Measurements from ENCODE around the gene PRM3.

Gene PRM3

GRCh38 chr16:11258553-11259492 is 14.6 kb downstream of the PRM3 start:
- DNase-seq, result no peak

GRCh38 chr16:11257131-11257938 is 16.1 kb downstream of the PRM3 start:
- peak; percentile 59 for DNase-seq

DNA sequence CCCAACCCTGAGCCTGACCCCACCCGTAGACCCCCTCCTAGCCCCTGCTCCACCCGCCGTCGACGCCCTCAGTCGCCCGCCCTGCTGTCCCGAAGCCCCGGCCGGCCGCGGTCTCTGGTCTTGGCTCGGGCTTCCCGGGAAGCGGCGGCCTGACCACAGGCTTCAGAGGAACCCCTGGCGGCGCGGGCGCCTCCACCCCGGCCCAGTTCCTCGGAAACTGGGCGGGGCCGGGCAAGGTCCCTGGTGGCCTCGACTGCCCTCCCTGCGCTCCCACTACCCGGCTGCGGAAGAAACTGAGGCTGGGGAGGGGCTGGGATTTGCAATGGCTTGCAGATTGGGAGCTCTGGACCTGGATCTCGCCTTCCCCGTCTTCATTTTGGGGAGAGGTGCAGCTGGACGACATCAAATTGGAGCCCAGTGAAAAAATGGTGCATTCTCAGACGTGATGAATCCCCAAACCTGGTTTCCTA is 16.7 kb downstream of the PRM3 start:
- DNase-seq, result no peak

- DNase-seq, result peak; percentile 51
Observed at GRCh38 chr16:11255737-11256660, 17.4 kb downstream of the PRM3 start, which contains the start of gene SOCS1. Gene SOCS1 (minus strand): TSS chr16:11256204. CDS start chr16:11255478, 726 bp downstream.

DNA sequence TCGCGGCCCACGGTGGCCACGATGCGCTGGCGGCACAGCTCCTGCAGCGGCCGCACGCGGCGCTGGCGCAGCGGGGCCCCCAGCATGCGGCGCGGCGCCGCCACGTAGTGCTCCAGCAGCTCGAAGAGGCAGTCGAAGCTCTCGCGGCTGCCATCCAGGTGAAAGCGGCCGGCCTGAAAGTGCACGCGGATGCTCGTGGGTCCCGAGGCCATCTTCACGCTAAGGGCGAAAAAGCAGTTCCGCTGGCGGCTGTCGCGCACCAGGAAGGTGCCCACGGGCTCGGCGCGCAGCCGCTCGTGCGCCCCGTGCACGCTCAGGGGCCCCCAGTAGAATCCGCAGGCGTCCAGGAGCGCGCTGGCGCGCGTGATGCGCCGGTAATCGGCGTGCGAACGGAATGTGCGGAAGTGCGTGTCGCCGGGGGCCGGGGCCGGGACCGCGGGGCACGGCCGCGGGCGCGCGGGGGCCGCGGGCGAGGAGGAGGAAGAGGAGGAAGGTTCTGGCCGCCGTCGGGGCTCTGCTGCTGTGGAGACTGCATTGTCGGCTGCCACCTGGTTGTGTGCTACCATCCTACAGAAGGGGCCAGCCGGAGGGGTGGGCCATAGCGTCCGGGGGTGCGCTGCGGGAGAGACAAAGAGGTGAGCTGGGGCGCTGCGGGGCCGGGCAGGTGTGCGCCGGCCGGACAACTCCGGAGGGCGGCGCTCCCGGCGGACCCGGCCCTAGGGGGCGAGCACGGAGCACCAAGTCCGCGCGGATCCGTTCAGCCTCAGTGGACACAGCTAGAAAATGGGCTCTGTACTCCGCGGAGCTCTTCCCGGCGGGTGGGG is 18.3 kb downstream of the PRM3 start:
- no peak for DNase-seq

DNA sequence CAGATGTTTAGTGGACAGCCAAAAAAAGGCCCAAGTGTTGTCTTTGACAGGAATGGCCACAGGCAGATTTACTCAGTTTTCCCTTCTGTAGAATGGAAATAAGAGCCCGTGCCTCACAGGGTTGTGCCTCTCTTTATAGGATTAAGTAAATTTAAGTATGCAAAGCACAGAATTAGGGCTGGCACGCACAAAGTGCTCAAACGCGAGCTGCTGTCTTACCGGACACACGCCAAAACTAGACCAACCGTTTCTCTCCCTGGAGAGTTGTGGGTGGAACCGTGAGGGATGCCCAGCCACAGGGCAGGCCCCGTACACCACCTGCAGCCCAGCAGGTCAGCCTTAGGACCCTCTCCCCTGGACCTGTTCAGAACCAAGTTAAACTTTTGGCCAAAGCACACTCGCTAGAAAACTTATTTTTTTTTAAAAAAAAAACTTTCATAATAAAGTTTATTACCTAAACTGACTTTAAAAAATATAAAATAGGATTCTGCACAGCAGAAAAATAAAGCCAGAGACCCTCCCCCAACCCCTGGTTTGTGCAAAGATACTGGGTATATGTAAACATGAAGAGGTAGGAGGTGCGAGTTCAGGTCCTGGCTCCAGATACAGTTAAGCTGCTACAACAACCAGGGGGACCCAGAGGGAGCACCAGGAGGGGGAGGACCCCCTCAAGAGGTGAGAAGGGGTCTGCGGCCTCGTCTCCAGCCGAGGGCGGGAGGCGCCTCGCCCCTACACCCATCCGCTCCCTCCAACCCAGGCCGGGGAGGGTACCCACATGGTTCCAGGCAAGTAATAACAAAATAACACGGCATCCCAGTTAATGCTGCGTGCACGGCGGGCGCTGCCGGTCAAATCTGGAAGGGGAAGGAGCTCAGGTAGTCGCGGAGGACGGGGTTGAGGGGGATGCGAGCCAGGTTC is 19.2 kb downstream of the PRM3 start:
- DNase-seq, result no peak

DNA sequence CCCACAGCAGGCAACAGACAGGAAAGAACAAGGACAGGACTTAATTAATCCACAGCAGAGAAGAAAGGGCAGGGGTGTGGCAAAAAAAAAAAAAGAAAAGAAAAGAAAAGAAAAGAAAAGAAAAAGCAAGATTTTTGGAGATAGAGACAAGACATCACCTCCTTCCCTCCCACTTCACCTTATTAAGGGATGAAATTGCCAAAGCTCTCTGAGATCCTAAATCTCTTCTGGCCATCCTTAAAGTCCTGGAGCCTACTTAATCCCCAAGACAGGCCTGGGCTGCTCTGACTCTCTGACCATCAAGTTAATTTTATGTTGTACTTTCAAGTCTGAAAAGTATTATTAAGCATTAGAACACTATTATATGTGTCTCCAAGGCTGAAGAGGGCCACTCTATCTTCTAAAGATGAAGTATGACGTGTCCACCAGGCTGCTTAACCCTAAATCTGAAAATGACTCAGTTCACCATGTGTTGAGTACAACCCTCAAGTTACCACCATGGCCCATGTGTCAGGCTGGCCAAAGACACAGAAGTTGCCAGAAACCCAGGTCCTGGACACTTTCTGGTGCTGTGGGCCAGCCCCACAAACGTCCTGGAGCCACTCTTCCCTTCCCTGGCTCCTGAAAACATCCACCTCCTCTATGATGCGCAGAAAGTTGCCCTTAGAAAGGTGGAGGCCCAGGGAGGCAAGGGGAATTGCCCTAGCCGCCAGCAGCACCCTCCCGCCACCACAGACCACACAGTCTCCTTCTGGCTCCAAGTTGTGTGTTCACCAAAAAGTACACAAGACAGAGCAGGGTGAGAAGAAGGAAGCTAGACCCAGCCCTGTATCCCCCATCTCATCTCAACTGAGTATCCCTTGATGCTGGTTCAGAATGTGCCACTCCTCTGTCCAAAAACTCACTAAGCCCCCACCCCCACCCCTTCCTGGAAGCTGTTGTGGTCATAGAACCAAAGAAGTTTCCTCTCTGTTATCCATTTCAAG is 20.1 kb downstream of the PRM3 start:
- no peak for DNase-seq

DNA sequence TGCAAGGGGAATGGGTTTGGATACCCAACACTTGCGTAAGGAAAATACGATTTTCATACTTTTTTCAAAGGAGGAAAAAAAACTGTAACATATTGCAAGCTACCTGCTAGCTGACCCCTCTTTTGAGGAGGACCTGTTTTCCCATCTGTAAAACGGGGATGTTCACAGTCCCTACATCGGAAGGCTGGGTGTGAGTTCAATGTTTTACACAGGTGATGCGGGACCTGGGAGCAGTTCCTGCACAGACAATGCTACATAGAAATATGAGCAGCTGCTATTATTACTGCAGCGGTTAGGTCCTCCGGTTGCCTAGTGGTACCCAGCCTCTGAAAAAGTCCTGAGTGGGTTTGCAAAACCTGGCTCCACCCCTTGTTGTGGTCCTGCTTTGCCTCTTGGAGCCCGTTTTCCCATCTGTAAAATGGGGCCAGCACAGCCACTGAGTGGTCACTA is 20.9 kb downstream of the PRM3 start:
- DNase-seq, result no peak

DNA sequence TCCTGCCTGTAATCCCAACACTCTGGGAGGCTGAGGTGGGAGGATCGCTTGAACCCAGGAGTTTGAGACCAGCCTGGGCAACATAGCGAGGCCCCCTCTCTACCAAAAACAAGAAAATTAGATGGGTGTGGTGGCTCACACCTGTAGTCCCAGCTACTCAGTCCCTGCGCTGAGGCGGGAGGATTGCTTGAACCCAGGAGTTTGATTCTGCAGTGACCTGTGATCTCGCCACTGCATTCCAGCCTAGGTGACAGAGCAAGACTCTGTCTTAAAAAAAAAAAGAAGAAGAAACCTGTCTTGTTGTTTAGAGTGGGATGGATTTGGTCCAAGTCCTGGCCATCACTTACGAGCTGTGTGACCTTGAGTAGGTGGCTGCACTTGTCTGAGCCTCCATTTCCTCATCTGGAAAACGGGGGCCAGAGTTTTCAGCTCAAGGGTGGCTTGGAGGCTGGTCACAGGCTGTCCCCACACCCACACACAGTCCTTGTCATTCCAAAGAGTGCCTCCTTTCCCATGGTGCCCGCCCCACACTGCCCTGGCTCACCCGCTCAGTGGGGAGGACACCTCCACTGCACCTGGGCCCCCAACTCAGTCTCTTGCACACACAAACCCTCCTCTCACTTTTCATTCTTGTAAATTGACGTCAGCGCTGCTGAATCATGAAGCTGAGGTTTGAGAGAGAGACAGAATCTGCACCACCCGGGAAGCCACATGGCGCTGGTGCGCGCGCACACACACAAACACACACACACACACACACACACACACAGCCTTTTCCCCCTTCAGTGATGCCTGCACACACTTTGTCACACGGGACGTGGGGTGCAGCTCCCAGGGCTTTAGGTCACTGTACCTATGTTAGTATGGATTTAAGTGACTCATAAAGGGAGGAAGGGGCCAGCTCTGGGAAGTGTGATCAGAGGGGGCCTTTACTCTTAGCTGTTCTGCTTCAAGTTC is 21.6 kb downstream of the PRM3 start:
- DNase-seq, result no peak

GRCh38 chr16:11250786-11251524 is 22.5 kb downstream of the PRM3 start:
- no peak for DNase-seq

- no peak for DNase-seq
Observed at GRCh38 chr16:11250091-11250785, 23.2 kb downstream of the PRM3 start.

GRCh38 chr16:11249233-11250061 is 24.0 kb downstream of the PRM3 start:
- DNase-seq, result no peak

- DNase-seq, result no peak
Observed at GRCh38 chr16:11248133-11248532, 25.3 kb downstream of the PRM3 start.

DNA sequence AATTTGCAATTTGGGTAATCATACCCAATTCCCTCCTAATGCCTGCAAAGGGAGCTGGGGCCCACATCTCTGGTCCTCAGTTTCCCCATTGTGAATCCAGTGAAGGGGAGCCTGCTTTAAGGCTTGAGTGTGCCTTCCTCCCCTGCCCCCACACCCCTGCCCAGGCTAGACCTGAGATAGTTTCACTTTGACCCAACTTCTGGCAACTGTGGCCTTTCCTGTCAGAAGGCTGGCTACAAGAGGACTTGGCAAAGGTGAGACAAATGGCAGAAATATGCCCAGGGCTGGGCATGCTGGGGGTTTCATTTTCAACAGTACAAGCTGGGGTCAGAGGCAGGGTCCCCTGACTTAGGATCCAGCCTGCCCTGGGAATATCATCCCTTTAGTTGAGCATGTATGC is 27.4 kb downstream of the PRM3 start:
- no peak for DNase-seq

- DNase-seq, result no peak
Observed at GRCh38 chr16:11245222-11245737, 28.1 kb downstream of the PRM3 start.

All from GF-D8 (cell line).